Left cardiac atrium (tissue), 4 donors: ENCODE results near the gene NFE2L2. TPM values are rescaled to one million over a fixed set of nuclear protein-coding genes. Genes with fewer than 3 reads are reported as not detected.
"Not testable (repeated sequence)": the region's sequence is repeated elsewhere in the genome, so short reads cannot be mapped to it uniquely, and the experiment has no call there.

Experiments used
- ATAC-seq, 2 donors: fragments of 200-7000 bp; cut with Tn5 transposase; one replicate each; pipeline ENCODE4 v1.9.1; 2020; ENCODE audit warnings: mild to moderate bottlenecking in 2 of 2, moderate library complexity in 2 of 2
- DNase-seq: peaks from one replicate; pipeline ENCODE4 v3.0.0-alpha.2; 2020
- intact Hi-C, 2 donors: fragments of 100-400 bp; cut with DNase I; formaldehyde crosslinking; loops; one replicate each; pipeline versions ENCODE4 v1.14.1 to v1.15.1; 2022 to 2023
- total RNA-seq, 2 donors: library from RNA; stranded (reverse); fragmentation: NEBNext Ultra II Directional; extraction: Animal tissue kit (Norgen Biotek cat#: 25700); gene quantifications; one replicate each; pipeline ENCODE4 v1.2.1, GENCODE V29; 2021
- donor health status: DM: no; HTN: yes; CAD: no.
- donor health status: DM: no; HTN: yes; CAD: no; lungs with severe emphysema.
- donor health status: DM: yes; HTN: yes; CAD: no.
- donor health status: Dilated cardiomyopathy.

Gene NFE2L2
- total RNA-seq, 2 donors from 2014 or later, result 68.4 to 69.0 TPM

- no peak for DNase-seq
- intact Hi-C loops, result no loop called here
- ATAC-seq, result no peak
Measured at GRCh38 chr2:177282787-177283572, 18.5 kb upstream of the NFE2L2 start.

- DNase-seq (peak; percentile 36), ATAC-seq (peak; percentile 85 to 90)
- intact Hi-C loops, result no loop called here
Measured at GRCh38 chr2:177282181-177282641, 17.7 kb upstream of the NFE2L2 start.

- intact Hi-C loops, result no loop called here
- DNase-seq (no peak), ATAC-seq (peak; percentile 32 to 66)
Measured at GRCh38 chr2:177281400-177282180, 17.1 kb upstream of the NFE2L2 start.

GRCh38 chr2:177279847-177280246 is 15.3 kb upstream of the NFE2L2 start:
- DNase-seq, result no peak
- ATAC-seq, result no peak
- intact Hi-C loops, result no loop called here

GRCh38 chr2:177275743-177276055 is 11.2 kb upstream of the NFE2L2 start:
- intact Hi-C loops, result no loop called here
- no peak for DNase-seq
- ATAC-seq, result peak in 1 of 2 donors; percentile 64

GRCh38 chr2:177275040-177275742 is 10.7 kb upstream of the NFE2L2 start:
- peak; percentile 62 to 88 for ATAC-seq
- DNase-seq, result no peak
- intact Hi-C loops, result no loop called here

- intact Hi-C loops, result no loop called here
- no peak for ATAC-seq
- no peak for DNase-seq
Measured at GRCh38 chr2:177273408-177273807, 8.9 kb upstream of the NFE2L2 start.

GRCh38 chr2:177272765-177273164 is 8.2 kb upstream of the NFE2L2 start:
- ATAC-seq (no peak), DNase-seq (no peak)
- intact Hi-C loops, result no loop called here

GRCh38 chr2:177271981-177272666 is 7.6 kb upstream of the NFE2L2 start:
- DNase-seq (no peak), ATAC-seq (no peak)
- intact Hi-C loops, result no loop called here

GRCh38 chr2:177270531-177270930 is 6.0 kb upstream of the NFE2L2 start:
- intact Hi-C loops, result no loop called here
- DNase-seq (no peak), ATAC-seq (no peak)

- no peak for ATAC-seq
- intact Hi-C loops, result loop anchor here in 1 of 2 donors (10.0 kb wide), 1 partner anchor 54 kb away; the partner anchor contains the start of gene HNRNPA3
- DNase-seq, result no peak
Measured at GRCh38 chr2:177268901-177269300, 4.4 kb upstream of the NFE2L2 start.

- no peak for ATAC-seq
Measured at GRCh38 chr2:177268187-177268871, 3.8 kb upstream of the NFE2L2 start.

GRCh38 chr2:177266955-177267354 is 2.4 kb upstream of the NFE2L2 start:
- not testable (repeated sequence) for DNase-seq

More at GRCh38 chr2:177268187-177268871, 3.8 kb upstream of the NFE2L2 start:
- intact Hi-C loops, result loop anchor here in 1 of 2 donors (10.0 kb wide), 1 partner anchor 54 kb away; the partner anchor contains the start of gene HNRNPA3
- no peak for DNase-seq

GRCh38 chr2:177265824-177266817 is 1.6 kb upstream of the NFE2L2 start:
- intact Hi-C loops, result loop anchor here (2.0 to 10.0 kb wide), 2 partner anchors 51 to 67 kb away; partner anchors contain the start of gene HNRNPA3 (in 1 of the 2)
- DNase-seq, result no peak
- ATAC-seq, result no peak

More at GRCh38 chr2:177266955-177267354, 2.4 kb upstream of the NFE2L2 start:
- intact Hi-C loops, result loop anchor here in 1 of 2 donors (10.0 kb wide), 1 partner anchor 52 kb away; the partner anchor contains the start of gene HNRNPA3
- ATAC-seq, result not testable (repeated sequence)

GRCh38 chr2:177264209-177264692 is 276 bp downstream of the NFE2L2 start:
- intact Hi-C loops, result loop anchor here (2.0 to 10.0 kb wide), 3 partner anchors 49 to 97 kb away; partner anchors contain the start of gene HNRNPA3 (in 1 of the 2)
- ATAC-seq (peak; percentile 38 to 49), DNase-seq (no peak)

GRCh38 chr2:177263451-177264208 is 897 bp downstream of the NFE2L2 start:
- ATAC-seq (peak; percentile 74 to 75), DNase-seq (peak; percentile 98)

More at GRCh38 chr2:177263451-177264208, 897 bp downstream of the NFE2L2 start:
- intact Hi-C loops, result loop anchor here (1.0 to 10.0 kb wide), 4 partner anchors 49 to 96 kb away; partner anchors contain the start of gene HNRNPA3 (in 1 of the 2)
